Measurements from ENCODE around the gene WIPI1.
"Not testable (repeated sequence)": the region's sequence is repeated elsewhere in the genome, so short reads cannot be mapped to it uniquely, and the experiment has no call there.

Gene WIPI1

GRCh38 chr17:68417317-68417716, 40.0 kb downstream of the WIPI1 start:
- DNase-seq (ENCODE audit: low spot score) (no peak), FAIRE-seq (no peak)

- FAIRE-seq; DNase-seq (ENCODE audit: low spot score): not testable (repeated sequence)
Measured at GRCh38 chr17:68414901-68415300, 42.4 kb downstream of the WIPI1 start.

GRCh38 chr17:68413597-68414560, 43.4 kb downstream of the WIPI1 start:
- not testable (repeated sequence) for DNase-seq (ENCODE audit: low spot score); FAIRE-seq

- not testable (repeated sequence) for DNase-seq (ENCODE audit: low spot score); FAIRE-seq
Measured at GRCh38 chr17:68407656-68408055, 49.6 kb downstream of the WIPI1 start.

GRCh38 chr17:68403837-68404236, 53.5 kb downstream of the WIPI1 start:
- FAIRE-seq; DNase-seq (ENCODE audit: low spot score): not testable (repeated sequence)

GRCh38 chr17:68403122-68403521, 54.2 kb downstream of the WIPI1 start:
- FAIRE-seq (no peak), DNase-seq (ENCODE audit: low spot score) (no peak)

DNA sequence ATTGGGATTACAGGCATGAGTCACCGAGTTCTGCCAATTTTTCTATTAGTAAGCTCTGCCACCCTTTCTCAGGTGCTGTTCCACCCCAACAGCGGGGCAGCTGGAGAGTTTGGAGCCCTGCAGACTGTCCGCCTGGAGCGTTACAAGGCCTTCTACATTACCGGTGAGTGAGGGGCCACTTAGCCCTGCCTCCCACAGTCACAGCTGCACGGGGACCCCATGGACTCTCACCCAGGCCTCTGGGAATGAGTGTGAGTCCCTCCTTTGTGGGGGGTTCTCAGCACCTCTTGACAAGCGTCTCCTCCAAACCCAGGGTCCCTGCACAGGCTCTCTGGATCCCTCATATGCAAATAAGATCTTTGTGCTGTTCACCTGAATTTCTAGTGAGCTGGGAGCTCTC, 56.0 kb downstream of the WIPI1 start:
- DNase-seq (ENCODE audit: low spot score) (no peak), FAIRE-seq (no peak)

- DNase-seq (ENCODE audit: low spot score), result no peak
- no peak for FAIRE-seq
Measured at GRCh38 chr17:68400404-68400735, 56.9 kb downstream of the WIPI1 start.

DNA sequence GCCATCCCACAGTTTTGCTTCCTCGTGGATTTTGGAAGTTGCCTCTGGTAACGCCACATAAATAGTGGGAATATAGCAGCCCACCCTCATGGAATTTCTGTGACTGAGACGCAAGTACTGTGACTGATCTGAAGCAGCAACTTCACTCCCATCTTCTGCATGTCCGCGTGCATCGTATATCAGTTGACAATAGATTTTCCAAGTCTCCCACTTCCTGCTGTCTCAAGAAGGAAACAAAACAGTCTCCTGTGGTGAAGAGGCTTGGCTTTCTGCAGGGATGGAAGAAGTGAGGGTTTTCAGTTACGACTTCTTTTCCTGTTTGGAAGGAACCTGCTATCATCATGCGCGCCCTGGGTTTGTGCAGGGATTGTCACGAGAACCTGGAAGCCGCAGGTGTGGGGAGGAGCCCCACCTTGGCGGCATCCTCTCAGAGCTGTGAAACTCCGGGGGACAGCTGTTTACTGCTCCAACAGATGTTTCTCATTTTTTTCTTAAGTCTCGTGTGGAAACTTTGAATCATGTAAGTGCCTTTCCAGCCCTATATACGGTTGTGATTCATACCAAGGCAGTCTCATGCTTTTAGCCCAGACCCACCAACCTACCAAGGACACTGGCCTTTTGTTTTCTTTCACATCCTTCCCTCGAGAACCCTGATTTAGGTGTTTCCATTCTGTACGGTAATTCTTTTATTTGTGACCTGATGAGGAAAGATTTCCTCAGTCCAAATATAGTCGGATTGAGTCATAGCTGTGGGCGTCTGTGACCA, 57.5 kb downstream of the WIPI1 start:
- FAIRE-seq (no peak), DNase-seq (ENCODE audit: low spot score) (peak; percentile 71)

DNA sequence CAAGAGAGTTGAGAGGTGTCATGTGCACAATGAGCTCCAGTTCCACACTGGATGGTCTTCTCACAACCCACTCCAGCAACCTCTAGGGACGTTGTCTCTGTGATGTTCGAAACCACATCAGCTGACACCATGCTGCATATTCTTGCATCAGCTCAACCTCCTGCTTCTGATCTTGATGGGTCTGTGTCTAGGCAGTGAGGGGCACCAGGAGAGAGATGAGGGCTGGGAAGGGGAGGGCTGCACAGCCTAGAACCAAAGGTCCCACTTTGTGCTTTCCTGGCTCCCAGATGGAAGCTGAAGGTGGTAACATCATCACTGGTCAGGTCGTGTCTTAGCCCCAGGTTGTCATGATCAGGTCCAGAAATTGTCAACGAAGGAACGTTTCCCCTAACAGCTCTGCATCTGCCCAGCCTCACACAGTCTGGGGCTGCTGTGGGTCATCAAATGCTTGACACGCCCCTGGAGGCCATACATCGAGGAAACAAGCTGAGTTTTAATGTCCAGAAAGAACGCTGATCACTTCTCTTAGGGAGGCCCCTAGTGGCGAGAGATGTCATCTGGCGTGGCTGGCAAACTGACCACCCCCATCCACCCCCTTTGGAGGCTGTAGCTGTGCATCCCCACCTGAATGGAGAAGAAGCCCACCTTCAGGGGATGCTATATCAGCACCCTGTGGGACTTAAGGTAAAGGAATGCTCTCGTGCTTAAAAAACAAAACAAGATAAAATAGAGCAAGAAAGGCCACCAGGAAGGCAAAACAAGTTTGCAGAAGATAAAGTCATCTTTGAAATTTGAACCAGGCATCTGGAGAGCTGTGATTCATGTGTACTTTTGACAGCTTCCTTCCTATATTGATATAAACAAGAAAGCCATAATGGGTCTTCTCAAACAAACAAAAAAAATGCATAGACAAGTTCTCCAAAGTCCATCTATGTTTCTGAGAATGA, 58.3 kb downstream of the WIPI1 start:
- peak; percentile 81 for DNase-seq (ENCODE audit: low spot score)
- FAIRE-seq, result peak; percentile 69

GRCh38 chr17:68397108-68397536, 60.2 kb downstream of the WIPI1 start:
- DNase-seq (ENCODE audit: low spot score) (no peak), FAIRE-seq (peak; percentile 23)

DNA sequence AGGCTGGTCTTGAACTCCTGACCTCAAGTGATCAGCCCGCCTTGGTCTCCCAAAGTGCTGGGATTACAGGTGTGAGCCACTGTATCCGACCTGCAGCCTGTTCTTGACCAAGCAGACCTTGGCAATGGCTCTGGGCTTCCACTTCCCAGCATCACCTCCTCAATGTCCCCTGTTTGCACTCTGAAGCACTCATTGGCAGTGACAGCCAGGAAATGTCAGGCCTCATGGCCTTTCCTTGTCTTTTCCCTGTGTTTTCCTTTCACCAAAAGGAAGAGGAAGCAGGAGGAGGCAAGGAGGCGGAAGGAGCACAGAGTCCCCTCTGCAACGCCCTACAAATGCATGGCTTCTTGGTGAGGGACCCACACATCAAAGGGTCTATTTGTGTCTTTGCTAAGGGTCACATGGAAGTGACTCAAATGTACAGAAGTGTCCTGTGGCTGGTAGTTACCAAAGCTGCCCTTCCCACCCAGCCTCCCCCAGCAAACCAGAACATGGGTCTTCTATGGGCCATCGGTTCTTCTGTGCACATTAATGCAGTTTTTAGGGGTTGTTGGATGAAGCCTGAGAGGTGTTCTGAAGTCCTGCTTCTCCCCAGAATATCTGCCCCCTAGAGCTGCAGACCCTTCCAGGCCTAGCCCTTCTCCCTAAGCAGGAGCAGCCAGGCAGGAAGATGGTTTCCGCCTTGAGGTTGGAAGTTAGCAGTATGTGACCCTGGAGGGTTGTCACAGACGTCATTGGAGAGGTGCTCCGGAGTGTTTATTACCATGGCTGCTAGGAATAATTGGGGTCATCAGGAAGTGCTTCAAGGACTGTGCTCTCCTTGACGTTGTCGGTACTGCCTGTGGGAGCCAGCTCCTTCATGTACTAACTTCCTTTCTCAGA, 60.8 kb downstream of the WIPI1 start:
- FAIRE-seq, result no peak
- DNase-seq (ENCODE audit: low spot score), result no peak

- no peak for DNase-seq (ENCODE audit: low spot score)
- no peak for FAIRE-seq
Measured at GRCh38 chr17:68394608-68395331, 62.5 kb downstream of the WIPI1 start.

GRCh38 chr17:68391561-68392268, 65.6 kb downstream of the WIPI1 start:
- FAIRE-seq (no peak), DNase-seq (ENCODE audit: low spot score) (no peak)

- DNase-seq (ENCODE audit: low spot score) (no peak), FAIRE-seq (no peak)
Measured at GRCh38 chr17:68390888-68391545, 66.3 kb downstream of the WIPI1 start.

- no peak for FAIRE-seq
Measured at GRCh38 chr17:68389041-68389440, 68.3 kb downstream of the WIPI1 start.

GRCh38 chr17:68387435-68388218, 69.7 kb downstream of the WIPI1 start:
- FAIRE-seq (no peak), DNase-seq (ENCODE audit: low spot score) (no peak)

More at GRCh38 chr17:68389041-68389440, 68.3 kb downstream of the WIPI1 start:
- DNase-seq (ENCODE audit: low spot score), result no peak

Data from urothelium cell line (cell line).